CD4-positive, alpha-beta T cell treated with Interleukin-1 beta for 1 hour (primary cell): ENCODE data around the gene FTSJ1.
A peak's percentile ranks its signal among the peaks of the same experiment; 100 is the strongest.

Source experiments
- DNase-seq, 2 donors: peaks; one replicate each; pipeline ENCODE4 v3.0.0-alpha.2; 2020 to 2022

FTSJ1 gene

GRCh38 chrX:48471504-48471903 is 4.5 kb upstream of the FTSJ1 start:
- DNase-seq: no peak

- DNase-seq: no peak
Observed at GRCh38 chrX:48472225-48472624, 3.8 kb upstream of the FTSJ1 start.

- no peak for DNase-seq
Observed at GRCh38 chrX:48472851-48473703, 2.9 kb upstream of the FTSJ1 start.

GRCh38 chrX:48473704-48473990 is 2.4 kb upstream of the FTSJ1 start:
- DNase-seq: no peak

- DNase-seq: peak in 1 of 2 donors; percentile 5
Observed at GRCh38 chrX:48474127-48474526, 1.9 kb upstream of the FTSJ1 start.

- no peak for DNase-seq
Observed at GRCh38 chrX:48474581-48474980, 1.4 kb upstream of the FTSJ1 start.

- peak in 1 of 2 donors; percentile 15 for DNase-seq
Observed at GRCh38 chrX:48475296-48475695, 703 bp upstream of the FTSJ1 start.

GRCh38 chrX:48476919-48477318 is 920 bp downstream of the FTSJ1 start:
- DNase-seq: no peak

- no peak for DNase-seq
Observed at GRCh38 chrX:48477960-48478755, 2.2 kb downstream of the FTSJ1 start.

GRCh38 chrX:48478806-48479205 is 2.8 kb downstream of the FTSJ1 start:
- no peak for DNase-seq

GRCh38 chrX:48480142-48480541 is 4.1 kb downstream of the FTSJ1 start:
- DNase-seq: no peak

- DNase-seq: no peak
Observed at GRCh38 chrX:48480583-48480982, 4.6 kb downstream of the FTSJ1 start.

GRCh38 chrX:48482526-48482925 is 6.5 kb downstream of the FTSJ1 start:
- DNase-seq: no peak

GRCh38 chrX:48487362-48487798 is 11.4 kb downstream of the FTSJ1 start:
- peak in 1 of 2 donors; percentile 50 for DNase-seq

- no peak for DNase-seq
Observed at GRCh38 chrX:48488034-48488433, 12.0 kb downstream of the FTSJ1 start.

- no peak for DNase-seq
Observed at GRCh38 chrX:48489296-48489695, 13.3 kb downstream of the FTSJ1 start.

GRCh38 chrX:48489892-48490291 is 13.9 kb downstream of the FTSJ1 start:
- no peak for DNase-seq

GRCh38 chrX:48490661-48491060 is 14.7 kb downstream of the FTSJ1 start:
- DNase-seq: no peak

- no peak for DNase-seq
Observed at GRCh38 chrX:48491809-48492208, 15.8 kb downstream of the FTSJ1 start.

- no peak for DNase-seq
Observed at GRCh38 chrX:48492293-48492910, 16.4 kb downstream of the FTSJ1 start.

GRCh38 chrX:48493890-48494364 is 17.9 kb downstream of the FTSJ1 start:
- no peak for DNase-seq

- no peak for DNase-seq
Observed at GRCh38 chrX:48496660-48497059, 20.7 kb downstream of the FTSJ1 start.

GRCh38 chrX:48497871-48498270 is 21.9 kb downstream of the FTSJ1 start:
- DNase-seq: no peak

GRCh38 chrX:48498374-48498809 is 22.4 kb downstream of the FTSJ1 start:
- no peak for DNase-seq
